HG03045 (cell line): ENCODE data around the gene TBPL1.
"Not testable (repeated sequence)": the region's sequence is repeated elsewhere in the genome, so short reads cannot be mapped to it uniquely, and the experiment has no call there.

Experiments
- ATAC-seq: cut with Tn5 transposase; IDR thresholded peaks from one replicate; pipeline ENCODE4 v1.9.1; 2021; ENCODE audit warnings: mild to moderate bottlenecking, moderate library complexity; ENCODE audit not compliant: unreplicated experiment

Gene TBPL1

DNA sequence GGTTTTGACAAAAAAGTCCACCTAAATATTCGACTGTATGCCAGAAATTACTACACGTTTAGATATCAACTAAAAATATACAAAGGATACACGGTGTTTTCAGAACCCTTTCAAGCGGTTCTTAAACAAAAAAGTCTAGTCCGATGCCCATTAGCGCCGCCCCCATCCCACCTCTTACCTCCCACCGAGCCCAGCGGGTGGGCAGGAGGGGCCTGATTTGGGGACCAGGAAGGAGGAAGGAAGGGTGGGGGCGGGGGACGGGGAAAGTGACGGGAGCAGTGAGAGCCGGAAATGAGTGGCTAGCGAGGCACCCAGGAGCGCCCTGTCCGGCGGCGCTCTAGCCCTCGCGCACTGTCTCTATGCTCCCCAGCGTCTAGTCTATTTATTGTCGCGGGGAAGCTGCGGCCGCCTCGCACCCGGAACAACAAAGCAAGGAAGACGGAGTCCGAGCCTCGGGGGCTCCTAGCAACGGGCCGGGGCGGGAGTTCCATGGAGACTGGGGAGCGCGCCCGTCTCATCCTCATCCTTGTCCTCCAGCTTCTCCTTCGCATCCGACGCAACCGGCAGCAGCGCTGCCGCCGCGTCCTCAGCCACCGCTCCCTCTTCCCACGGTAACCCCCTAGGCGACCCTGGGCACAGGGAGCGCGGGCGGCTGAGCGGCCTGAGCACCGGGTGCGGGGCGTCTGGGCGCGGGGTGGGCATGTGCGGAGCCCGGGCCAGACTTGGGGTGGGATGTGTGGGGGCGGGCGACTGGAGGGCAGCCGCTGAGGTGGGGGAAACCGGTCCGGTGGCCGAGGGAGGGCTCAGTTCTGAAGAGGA lies at the start of gene TBPL1:
Gene TBPL1 (plus strand): TSS at position 410 of the 819 bp plus-strand sequence. CDS start 26,902 bp downstream, outside the sequence.
- peak; percentile 95 for ATAC-seq

- no peak for ATAC-seq
Measured at GRCh38 chr6:133903855-133904254, 49.2 kb upstream of the TBPL1 start.

GRCh38 chr6:133906050-133906449 lies 47.0 kb upstream of the TBPL1 start:
- no peak for ATAC-seq

GRCh38 chr6:133916650-133917151 lies 36.3 kb upstream of the TBPL1 start:
- peak; percentile 80 for ATAC-seq

DNA sequence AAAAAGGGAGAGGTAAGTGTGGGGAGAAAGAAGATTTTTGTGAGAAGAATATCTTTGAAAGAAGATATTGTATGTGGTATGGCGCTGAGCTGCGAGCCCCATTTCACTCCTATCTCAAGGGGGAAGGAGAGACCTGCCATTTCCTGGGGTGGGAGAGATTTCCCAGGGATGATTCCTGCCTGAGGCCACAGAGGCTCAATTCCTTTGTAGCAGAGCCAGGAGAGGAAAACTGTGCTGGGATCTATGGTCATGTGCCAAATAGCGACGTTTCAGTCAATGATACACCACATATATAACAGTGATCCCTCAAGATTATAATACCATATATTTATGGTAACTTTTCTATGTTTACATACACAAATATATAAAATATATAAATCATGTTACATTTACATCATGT lies 35.2 kb upstream of the TBPL1 start:
- no peak for ATAC-seq

- no peak for ATAC-seq
Measured at GRCh38 chr6:133918208-133918930, 34.7 kb upstream of the TBPL1 start.

DNA sequence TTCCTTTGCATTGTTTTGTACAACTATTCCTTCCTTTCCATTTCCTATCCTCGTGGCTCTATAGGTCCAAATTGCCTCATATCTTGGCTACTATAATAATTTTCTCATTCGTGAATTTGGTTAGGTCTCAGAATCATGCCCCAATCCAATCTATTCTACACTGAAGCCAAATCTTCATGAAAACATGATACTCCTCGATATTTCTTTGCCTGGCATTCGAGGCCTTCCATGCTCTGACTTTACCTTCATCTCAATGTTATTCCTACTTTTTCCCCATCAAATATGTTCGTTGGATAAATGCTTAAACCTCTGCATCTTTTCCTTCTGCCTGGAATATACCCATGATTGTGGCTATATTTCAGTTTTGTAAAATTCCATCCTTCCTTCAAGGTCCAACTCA lies 33.7 kb upstream of the TBPL1 start:
- no peak for ATAC-seq

DNA sequence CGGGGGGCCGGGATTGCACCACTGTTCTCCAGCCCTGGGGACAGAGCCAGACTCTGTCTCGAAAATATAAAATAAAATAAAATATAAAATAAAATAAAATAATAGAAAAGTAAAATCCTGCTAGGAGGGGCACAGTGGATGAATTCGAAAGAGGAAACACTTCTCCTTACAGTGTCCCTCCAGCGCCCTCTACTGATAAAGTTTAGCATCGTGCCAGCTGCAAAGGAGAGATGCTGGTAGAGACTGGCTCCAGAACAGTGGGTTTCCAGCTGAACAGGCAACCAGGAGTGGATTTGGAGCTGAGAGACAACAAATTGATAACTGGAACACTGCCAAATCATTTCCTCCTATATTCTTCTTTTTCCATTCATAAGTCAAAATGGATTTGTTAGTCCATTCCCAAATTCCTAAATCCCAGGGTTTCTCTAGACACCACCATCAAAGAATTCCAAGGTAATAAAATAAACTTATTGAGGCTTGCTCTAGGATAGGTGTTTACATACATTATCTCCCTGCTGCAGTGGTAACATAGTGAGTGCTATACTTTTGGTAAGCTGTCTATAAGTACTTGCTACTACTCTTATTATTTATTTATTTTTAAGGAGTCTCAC lies 31.7 kb upstream of the TBPL1 start:
- ATAC-seq, result peak; percentile 66

DNA sequence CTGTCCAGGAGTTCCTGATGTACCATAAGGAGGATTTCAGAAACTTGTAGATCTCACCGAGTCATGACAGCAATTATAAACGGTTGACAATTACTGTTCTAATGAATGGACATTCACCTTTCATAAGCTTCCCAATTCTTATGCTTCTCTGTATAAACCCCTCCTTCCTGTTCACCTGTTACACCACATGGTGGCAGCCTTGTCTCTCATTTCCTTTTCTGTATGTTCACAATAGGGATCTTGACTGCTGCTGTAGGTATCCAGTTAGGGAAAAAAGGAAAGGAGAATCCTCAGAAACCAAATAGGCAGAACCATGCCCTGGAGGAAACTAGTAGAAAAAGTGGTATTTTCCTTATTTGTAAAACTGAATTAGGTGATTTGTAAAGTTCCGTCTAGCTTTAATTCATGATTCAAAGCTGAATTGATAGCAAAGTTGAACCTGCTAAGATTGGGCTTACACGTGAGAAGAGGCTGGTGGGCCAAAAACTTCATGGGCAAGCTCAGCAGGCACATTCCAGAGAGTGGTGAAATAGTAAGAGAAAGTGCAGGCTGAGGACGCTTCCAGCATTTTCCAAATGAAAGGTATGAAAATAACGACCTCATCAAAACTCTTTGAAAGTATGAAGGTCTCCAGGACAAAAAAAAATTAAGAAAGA lies 29.0 kb upstream of the TBPL1 start:
- peak; percentile 79 for ATAC-seq

GRCh38 chr6:133931221-133931620 lies 21.8 kb upstream of the TBPL1 start:
- ATAC-seq, result not testable (repeated sequence)

- ATAC-seq, result not testable (repeated sequence)
Measured at GRCh38 chr6:133936352-133936751, 16.7 kb upstream of the TBPL1 start.

DNA sequence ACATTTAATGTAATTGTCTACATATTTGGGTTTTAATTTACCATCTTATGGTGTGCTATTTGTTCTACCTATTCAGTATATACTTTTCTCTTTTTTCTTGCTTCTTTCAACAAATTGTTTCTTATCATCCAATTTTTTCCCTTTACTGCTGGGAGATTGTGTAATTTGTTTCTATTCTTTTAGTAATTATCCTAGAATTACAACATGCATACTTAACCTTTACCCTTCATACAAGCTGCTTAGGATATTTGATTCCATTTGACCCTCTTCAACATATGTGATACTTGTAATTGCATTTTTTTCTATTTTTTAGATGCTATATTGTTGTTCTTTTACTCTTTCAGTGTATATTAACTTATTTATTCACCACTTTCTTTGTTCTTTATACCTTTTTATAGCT lies 15.1 kb upstream of the TBPL1 start:
- no peak for ATAC-seq

DNA sequence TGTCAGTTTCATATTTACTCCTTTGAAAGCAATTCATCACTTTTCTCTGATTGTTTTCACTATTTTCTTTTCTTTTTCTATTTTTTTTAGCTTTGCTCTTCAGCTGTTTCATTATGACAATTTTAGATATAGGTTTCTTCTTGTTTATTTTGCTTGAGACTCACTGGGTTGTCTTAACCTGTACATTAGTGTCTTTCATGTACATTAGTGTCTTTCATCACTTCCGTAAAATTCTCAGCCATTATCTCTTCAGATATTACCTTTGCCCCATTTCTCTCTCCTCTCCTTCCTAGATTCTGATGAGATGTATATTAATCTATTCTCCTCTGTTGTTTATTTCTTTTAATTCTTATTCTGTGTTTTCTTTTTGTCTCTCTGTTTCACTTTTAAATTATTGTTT lies 14.5 kb upstream of the TBPL1 start:
- no peak for ATAC-seq

DNA sequence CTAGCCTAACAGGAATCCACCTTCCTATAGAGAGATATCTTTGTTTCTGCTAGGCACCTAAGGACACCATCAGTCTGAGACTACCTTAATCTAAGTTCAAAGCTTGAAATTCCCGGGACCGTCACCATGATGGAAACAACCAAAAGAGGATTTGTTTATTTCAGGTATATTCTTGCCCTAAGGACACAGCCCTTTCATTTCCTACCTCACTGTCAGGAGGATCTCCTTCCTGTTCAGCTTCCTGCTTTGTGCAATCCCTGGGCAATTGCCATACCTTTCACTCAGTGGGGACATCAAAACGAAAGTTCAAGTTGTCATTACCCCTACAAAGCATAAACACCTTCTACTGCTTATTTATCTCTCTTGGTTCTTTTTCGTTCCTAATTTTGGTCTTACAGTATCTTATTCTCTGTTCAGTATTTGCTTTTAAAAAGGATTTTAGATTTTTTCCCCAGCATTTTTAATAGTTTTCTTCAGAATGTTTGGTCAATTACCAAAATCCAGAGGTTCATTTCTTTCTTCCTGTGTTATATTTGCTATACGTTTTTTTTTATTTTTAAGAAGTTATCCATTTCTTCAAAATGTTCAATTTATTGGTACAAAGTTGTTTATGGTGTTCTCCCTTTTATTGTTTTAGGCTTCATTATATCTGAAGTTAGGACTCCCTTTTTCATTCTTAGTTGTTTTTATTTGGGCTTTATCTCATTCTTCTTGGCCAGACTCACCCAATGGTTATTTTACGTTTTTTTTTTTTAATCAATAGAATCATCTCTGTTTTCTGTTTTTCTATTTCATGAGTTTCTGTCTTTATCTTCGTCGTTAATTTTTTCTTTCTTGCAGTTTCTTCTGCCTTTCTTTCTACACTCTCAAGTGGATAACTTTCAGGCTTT lies 13.0 kb upstream of the TBPL1 start:
- ATAC-seq, result no peak

GRCh38 chr6:133945158-133945557 lies 7.9 kb upstream of the TBPL1 start:
- no peak for ATAC-seq

- ATAC-seq, result no peak
Measured at GRCh38 chr6:133947302-133947900, 5.6 kb upstream of the TBPL1 start.

DNA sequence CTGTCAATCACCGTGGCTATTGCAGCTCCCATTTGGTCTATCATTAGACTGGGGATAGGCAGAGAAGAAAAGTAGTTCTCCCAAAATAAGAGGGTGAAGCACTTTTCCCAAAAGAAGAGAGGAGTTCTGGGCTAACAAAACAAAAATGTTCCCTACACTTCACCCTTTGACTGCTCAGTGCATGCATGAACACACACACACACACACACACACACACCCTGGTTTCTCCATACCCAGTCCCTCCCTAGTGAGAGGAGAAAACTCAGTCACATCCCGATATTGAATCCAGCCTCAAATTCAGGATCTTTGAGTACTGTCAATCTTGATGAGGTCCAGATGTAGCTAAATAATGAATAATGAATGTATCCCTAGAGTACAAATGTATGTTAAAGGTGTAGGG lies 4.6 kb upstream of the TBPL1 start:
- no peak for ATAC-seq

DNA sequence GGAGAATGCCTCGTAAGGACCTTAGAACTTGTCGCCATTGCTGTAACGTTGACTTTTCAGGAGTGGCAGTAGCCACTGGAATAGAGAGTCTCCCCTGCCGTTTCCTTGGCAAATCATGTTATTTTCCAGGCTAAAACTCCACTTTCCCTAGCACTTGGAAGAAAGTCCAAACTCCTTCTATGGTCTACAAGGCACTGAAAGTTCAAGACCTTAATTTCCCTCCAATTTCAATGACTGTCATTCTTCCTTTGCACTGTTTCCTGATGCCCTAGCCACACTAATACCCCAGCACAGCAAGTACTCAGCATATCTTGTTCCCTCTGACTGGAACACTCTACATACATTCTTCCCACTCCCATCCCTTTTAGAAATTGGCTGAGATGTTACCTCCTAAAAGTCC lies 1.8 kb upstream of the TBPL1 start:
- ATAC-seq, result no peak

DNA sequence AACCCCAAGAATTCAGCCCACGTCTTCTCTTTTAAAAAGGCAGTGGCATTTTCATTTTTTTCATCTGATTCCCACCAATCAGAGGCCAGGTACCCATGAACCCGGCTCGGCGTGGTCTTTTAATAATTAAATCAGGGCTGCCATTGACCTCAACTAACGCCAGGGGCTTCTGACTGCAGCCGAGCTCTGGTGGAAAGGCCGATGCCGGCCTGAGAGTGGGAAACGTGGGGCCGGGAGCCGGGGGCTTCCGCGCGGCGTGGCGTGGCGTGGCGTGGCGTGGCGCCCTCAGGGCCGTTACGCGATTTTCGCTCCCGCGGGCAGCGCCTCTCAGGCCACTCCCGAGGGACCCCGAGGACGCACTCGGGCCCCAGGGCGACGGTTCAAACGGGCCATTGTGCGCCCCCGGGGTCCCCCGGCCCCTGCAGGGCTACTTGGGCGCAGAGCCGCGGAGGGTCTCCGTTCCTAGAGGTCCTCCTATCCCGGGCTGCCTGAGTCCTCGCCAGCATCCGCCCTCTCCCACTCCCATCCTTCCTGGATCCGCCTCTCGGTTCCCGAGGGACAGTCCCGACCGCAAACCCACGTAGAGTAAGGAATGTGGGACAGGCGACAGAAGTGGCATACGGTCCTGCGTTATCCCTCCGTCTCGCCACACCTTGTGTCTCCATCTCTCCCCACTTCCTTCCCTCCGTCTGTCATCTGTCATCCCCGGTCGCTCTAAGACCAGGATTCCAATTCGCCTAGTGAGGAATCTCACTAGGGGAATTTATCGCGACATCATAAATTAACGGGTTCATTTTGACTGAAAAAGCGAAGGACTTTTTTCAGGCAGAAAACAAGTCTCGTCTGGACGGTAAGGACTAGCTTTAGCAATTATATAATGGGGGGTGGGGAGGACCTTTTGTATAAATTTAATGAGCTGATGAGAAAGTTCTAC lies 876 bp upstream of the TBPL1 start:
- ATAC-seq, result peak; percentile 36
